H9 (cell line): ENCODE results near the gene FADS2. TPM values are rescaled to one million over a fixed set of nuclear protein-coding genes. Genes with fewer than 3 reads are reported as not detected.

ENCODE experiments used
- DNase-seq: peaks from one replicate; pipeline ENCODE4 v3.0.0-alpha.2; 2017
- H2AFZ ChIP-seq: one replicate; pipeline ENCODE4 v1.6.1; 2013; ENCODE audit warnings: mild to moderate bottlenecking, low read length, control low read depth, moderate library complexity
- H2AK5ac ChIP-seq: 2 replicates; pipeline ENCODE4 v1.6.1; 2013; ENCODE audit warnings: low read length, control low read depth, mixed read lengths; ENCODE audit not compliant: insufficient read length
- H2BK120ac ChIP-seq: one replicate; pipeline ENCODE4 v1.6.1; 2013; ENCODE audit warnings: low read depth, mild to moderate bottlenecking, low read length, control low read depth, inconsistent platforms; ENCODE audit not compliant: poor library complexity, severe bottlenecking
- H2BK12ac ChIP-seq: 2 replicates; pipeline ENCODE4 v1.6.1; 2013; ENCODE audit warnings: low read length, control low read depth, mixed read lengths, low read depth; ENCODE audit not compliant: insufficient read length
- H2BK15ac ChIP-seq: 2 replicates; pipeline ENCODE4 v1.6.1; 2013; ENCODE audit warnings: low read depth, low read length, control low read depth
- H2BK20ac ChIP-seq: one replicate; pipeline ENCODE4 v1.6.1; 2013; ENCODE audit warnings: low read depth, mild to moderate bottlenecking, low read length, control low read depth, inconsistent platforms; ENCODE audit not compliant: poor library complexity, severe bottlenecking
- H2BK5ac ChIP-seq: 2 replicates; pipeline ENCODE4 v1.6.1; 2013; ENCODE audit warnings: low read length, control low read depth, mixed read lengths; ENCODE audit not compliant: insufficient read length
- H3K14ac ChIP-seq: 2 replicates; pipeline ENCODE4 v1.6.1; 2013; ENCODE audit warnings: low read length, control low read depth; ENCODE audit not compliant: insufficient read depth
- H3K18ac ChIP-seq: 2 replicates; pipeline ENCODE4 v1.6.1; 2013; ENCODE audit warnings: low read depth, mild to moderate bottlenecking, mixed read lengths, low read length, control low read depth; ENCODE audit not compliant: insufficient read length
- H3K23ac ChIP-seq: 2 replicates; pipeline ENCODE4 v1.6.1; 2013; ENCODE audit warnings: low read length, control low read depth, mixed read lengths, low read depth; ENCODE audit not compliant: insufficient read length
- H3K23me2 ChIP-seq: 2 replicates; pipeline ENCODE4 v1.6.1; 2013; ENCODE audit warnings: low read depth, mild to moderate bottlenecking, mixed read lengths, low read length, control low read depth; ENCODE audit not compliant: insufficient read length, poor library complexity, severe bottlenecking
- H3K27ac ChIP-seq: 2 replicates; pipeline ENCODE4 v1.5.1; 2013; ENCODE audit warnings: low read length, control low read depth, mixed read lengths, low read depth; ENCODE audit not compliant: insufficient read length
- H3K27me3 ChIP-seq: 2 replicates; pipeline ENCODE4 v1.6.1; 2013; ENCODE audit warnings: low read length, control low read depth, inconsistent platforms; ENCODE audit not compliant: insufficient read depth
- H3K4ac ChIP-seq: 2 replicates; pipeline ENCODE4 v1.6.1; 2013; ENCODE audit warnings: low read depth, mild to moderate bottlenecking, control low read depth, inconsistent platforms, low read length, moderate library complexity
- H3K4me1 ChIP-seq: 2 replicates; pipeline ENCODE4 v1.6.1; 2013; ENCODE audit warnings: low read length, control low read depth, inconsistent platforms; ENCODE audit not compliant: insufficient read depth
- H3K4me2 ChIP-seq: 2 replicates; pipeline ENCODE4 v1.6.1; 2013; ENCODE audit warnings: low read length, control low read depth, mixed read lengths; ENCODE audit not compliant: insufficient read length, insufficient read depth
- H3K56ac ChIP-seq: 2 replicates; pipeline ENCODE4 v1.6.1; 2013; ENCODE audit warnings: low read depth, mild to moderate bottlenecking, mixed read lengths, low read length, control low read depth; ENCODE audit not compliant: insufficient read length
- H3K79me1 ChIP-seq: 2 replicates; pipeline ENCODE4 v1.6.1; 2013; ENCODE audit warnings: low read depth, mild to moderate bottlenecking, moderate library complexity, low read length, control low read depth, inconsistent platforms; ENCODE audit not compliant: insufficient read depth, poor library complexity, severe bottlenecking
- H3K79me2 ChIP-seq: 2 replicates; pipeline ENCODE4 v1.6.1; 2013; ENCODE audit warnings: low read length, control low read depth, inconsistent platforms; ENCODE audit not compliant: insufficient read depth
- H3K9ac ChIP-seq: 2 replicates; pipeline ENCODE4 v1.6.1; 2013; ENCODE audit warnings: low read length, control low read depth, mixed read lengths; ENCODE audit not compliant: insufficient read length; ENCODE audit errors: extremely low read depth
- H3K9me3 ChIP-seq: one replicate; pipeline ENCODE4 v1.6.1; 2013; ENCODE audit warnings: low read depth, low read length, inconsistent platforms; ENCODE audit not compliant: control insufficient read depth
- H3T11ph ChIP-seq: one replicate; pipeline ENCODE4 v1.6.1; 2013; ENCODE audit warnings: mild to moderate bottlenecking, low read length, control low read depth, inconsistent platforms
- H4K20me1 ChIP-seq: one replicate; pipeline ENCODE4 v1.6.1; 2013; ENCODE audit not compliant: control insufficient read depth, insufficient read length, insufficient read depth
- H4K5ac ChIP-seq: 2 replicates; pipeline ENCODE4 v1.6.1; 2013; ENCODE audit warnings: low read depth, mild to moderate bottlenecking, mixed read lengths, low read length, control low read depth; ENCODE audit not compliant: insufficient read length
- H4K8ac ChIP-seq: replicated peaks from 2 replicates; pipeline ENCODE4 v1.6.1; 2013; ENCODE audit warnings: low read length, control low read depth, mixed read lengths, low read depth; ENCODE audit not compliant: insufficient read length
- H4K91ac ChIP-seq: 2 replicates; pipeline ENCODE4 v1.6.1; 2013; ENCODE audit warnings: low read depth, mild to moderate bottlenecking, moderate library complexity, mixed read lengths, low read length, control low read depth; ENCODE audit not compliant: insufficient read length
- H3K27ac Mint-ChIP-seq, 3 experiments: 2 replicates in 2 of 3; 3 replicates in 1 of 3; pipeline ENCODE4 v1.8.0; 2020 to 2021; ENCODE audit warnings: mixed read lengths in 3 of 3, mild to moderate bottlenecking in 1 of 3, moderate library complexity in 1 of 3
- H3K27me3 Mint-ChIP-seq: 2 replicates; pipeline ENCODE4 v1.8.0; 2021; ENCODE audit warnings: low read depth, mild to moderate bottlenecking, moderate library complexity, mixed read lengths
- H3K36me3 Mint-ChIP-seq, 3 experiments: 2 replicates in 2 of 3; 3 replicates in 1 of 3; pipeline ENCODE4 v1.8.0; 2020 to 2021; ENCODE audit warnings: low read depth in 3 of 3, mixed read lengths in 3 of 3; ENCODE audit not compliant: insufficient read depth in 1 of 3
- H3K4me1 Mint-ChIP-seq, 2 experiments: 2 replicates each; pipeline ENCODE4 v1.8.0; 2020; ENCODE audit warnings: mixed read lengths in 2 of 2
- H3K4me3 Mint-ChIP-seq, 2 experiments: 2 replicates in 1 of 2; 3 replicates in 1 of 2; pipeline ENCODE4 v1.8.0; 2020 to 2021; ENCODE audit warnings: mild to moderate bottlenecking in 2 of 2, mixed read lengths in 2 of 2, moderate library complexity in 1 of 2
- H3K9me3 Mint-ChIP-seq, 2 experiments: 2 replicates in 1 of 2; 3 replicates in 1 of 2; pipeline ENCODE4 v1.8.0; 2020; ENCODE audit warnings: mild to moderate bottlenecking in 2 of 2, mixed read lengths in 2 of 2, moderate library complexity in 1 of 2
- WGBS: extraction: QIAGEN DNeasy Blood & Tissue Kit; methylation state at CpG from one replicate; pipeline ENCODE4 v1.1.7; 2013; ENCODE audit warnings: missing lambda C conversion rate, low lambda C conversion rate, mixed read lengths; ENCODE audit not compliant: insufficient read length; ENCODE audit errors: extremely low coverage; 5-methylcytosine and 5-hydroxymethylcytosine counted together
- total RNA-seq: library from RNA; stranded (reverse); gene quantifications from 2 replicates; pipeline ENCODE4 v1.2.1, GENCODE V29; 2021
- TF ChIP-seq, protein P1 (sequence below): fragments of 200-600 bp; sonication (generic); conservative IDR thresholded peaks from 3 replicates; pipeline ENCODE4 v1.8.0; 2021; ENCODE audit warnings: antibody characterized with exemption, mild to moderate bottlenecking

FADS2 gene
- total RNA-seq, 1 experiment from 2014 or later, result 322 TPM

DNA sequence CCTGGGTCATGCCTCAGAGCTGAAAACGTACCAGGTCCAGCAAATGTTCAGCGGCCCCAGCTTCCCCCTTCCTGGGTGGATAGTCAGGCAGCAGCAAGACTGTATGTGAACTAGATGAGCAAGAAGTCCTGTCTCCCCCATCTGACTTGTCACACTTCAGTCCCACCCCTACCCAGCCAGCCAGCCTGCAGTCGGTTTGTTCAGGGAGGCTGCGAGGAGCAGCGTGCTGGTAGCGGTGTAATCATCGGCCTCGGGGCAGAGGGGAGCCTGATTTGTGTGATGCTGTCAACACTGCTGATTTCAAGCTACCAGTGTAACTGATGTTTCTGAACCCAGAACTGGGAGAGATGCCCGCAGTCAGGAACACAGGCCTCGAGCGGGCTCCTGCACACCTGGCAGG lies 45.3 kb upstream of the FADS2 start:
- Histone ChIP-seq H2BK120ac (no peak overlapping the region), H2BK15ac (no peak overlapping the region)

More for the DNA sequence above, 45.3 kb upstream of the FADS2 start:
- Histone ChIP-seq H3K23ac (no peak overlapping the region), H2AK5ac (no peak overlapping the region), H2BK5ac (no peak overlapping the region), H3K9ac (no peak overlapping the region), H2BK20ac (no peak overlapping the region), H3K18ac (no peak overlapping the region), H4K20me1 (no peaks in the 10 kb centered on the region), H3K4ac (no peak overlapping the region), H3K9me3 (no peaks in the 10 kb centered on the region), H3T11ph (no peak overlapping the region), H4K91ac (no peak overlapping the region), H3K4me1 (no peaks in the 10 kb centered on the region), H4K5ac (no peak overlapping the region), H2BK12ac (no peak overlapping the region), H3K79me2 (no peaks in the 10 kb centered on the region), H3K56ac (no peak overlapping the region), H2AFZ (no peak overlapping the region), H3K79me1 (no peaks in the 10 kb centered on the region), H3K27me3 (no peaks in the 10 kb centered on the region), H3K23me2 (no peaks in the 10 kb centered on the region), H3K14ac (no peak overlapping the region), H3K27ac (no peak overlapping the region), H4K8ac (no peak overlapping the region), H3K4me2 (no peak overlapping the region)
- H3K36me3 Mint-ChIP-seq, result peaks cover 16 to 56% (median 49%) of the 10 kb centered on the region in 3 experiments
- DNase-seq, result no peak
- H3K27me3 Mint-ChIP-seq, result peaks cover 2% of the 10 kb centered on the region; the same call in 1 of the 2 replicates
- WGBS, result no CpG with 5 or more reads among the region's 11 CpGs
- peaks cover 0 to 2% of the 10 kb centered on the region in 2 experiments; a peak in 2 of 5 replicates for H3K9me3 Mint-ChIP-seq
- TF ChIP-seq, protein P1, sequence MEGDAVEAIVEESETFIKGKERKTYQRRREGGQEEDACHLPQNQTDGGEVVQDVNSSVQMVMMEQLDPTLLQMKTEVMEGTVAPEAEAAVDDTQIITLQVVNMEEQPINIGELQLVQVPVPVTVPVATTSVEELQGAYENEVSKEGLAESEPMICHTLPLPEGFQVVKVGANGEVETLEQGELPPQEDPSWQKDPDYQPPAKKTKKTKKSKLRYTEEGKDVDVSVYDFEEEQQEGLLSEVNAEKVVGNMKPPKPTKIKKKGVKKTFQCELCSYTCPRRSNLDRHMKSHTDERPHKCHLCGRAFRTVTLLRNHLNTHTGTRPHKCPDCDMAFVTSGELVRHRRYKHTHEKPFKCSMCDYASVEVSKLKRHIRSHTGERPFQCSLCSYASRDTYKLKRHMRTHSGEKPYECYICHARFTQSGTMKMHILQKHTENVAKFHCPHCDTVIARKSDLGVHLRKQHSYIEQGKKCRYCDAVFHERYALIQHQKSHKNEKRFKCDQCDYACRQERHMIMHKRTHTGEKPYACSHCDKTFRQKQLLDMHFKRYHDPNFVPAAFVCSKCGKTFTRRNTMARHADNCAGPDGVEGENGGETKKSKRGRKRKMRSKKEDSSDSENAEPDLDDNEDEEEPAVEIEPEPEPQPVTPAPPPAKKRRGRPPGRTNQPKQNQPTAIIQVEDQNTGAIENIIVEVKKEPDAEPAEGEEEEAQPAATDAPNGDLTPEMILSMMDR, result no peak
- H3K4me3 Mint-ChIP-seq, result no peak overlapping the region
- no peak overlapping the region; a peak in 1 of 7 replicates for H3K27ac Mint-ChIP-seq
- peaks cover 9 to 12% of the 10 kb centered on the region in 2 experiments; a peak in 2 of 4 replicates for H3K4me1 Mint-ChIP-seq
